ENCODE data around the gene SKA1. TPM values are rescaled to one million over a fixed set of nuclear protein-coding genes. Genes with fewer than 3 reads are reported as not detected.
A peak's percentile ranks its signal among the peaks of the same experiment; 100 is the strongest.

Gene SKA1
- total RNA-seq (2011; cell fraction: chromatin; rRNA removed; ENCODE audit: low replicate concordance) = 5.8 and 8.5 TPM in 2 replicates
- total RNA-seq (2011; cell fraction: nucleolus; rRNA removed) = 5.0 and 7.0 TPM in 2 replicates
- 10.0 and 15.3 TPM in 2 replicates for total RNA-seq (2011; cell fraction: nucleoplasm; rRNA removed)
- total RNA-seq (2014; rRNA removed) (36.9 and 39.6 TPM in 2 replicates), total RNA-seq (2014; rRNA removed; fragmentation: Illumina TruSeq; extraction: Trizol) (54.6 and 55.8 TPM in 2 replicates), total RNA-seq (2015; rRNA removed; fragmentation: Illumina TruSeq; extraction: Trizol) (43.9 and 53.2 TPM in 2 replicates), total RNA-seq (2021) (38.1 and 41.2 TPM in 2 replicates), polyA plus RNA-seq (2011; rRNA removed) (25.7 and 33.6 TPM in 2 replicates), polyA plus RNA-seq (2014; fragmentation: Illumina TruSeq; extraction: Trizol) (47.7 and 67.2 TPM in 2 replicates), polyA plus RNA-seq (2014; fragmentation: Nextera tagmentation; extraction: Ambion mirVana) (10 to 100 TPM; 27.8 to 42.6 TPM), polyA plus RNA-seq (2014; rRNA removed) (41.9 and 46.0 TPM in 2 replicates), polyA minus RNA-seq (2011; rRNA and poly(A)+ RNA removed) (39.3 and 41.4 TPM in 2 replicates), Bru-seq, nascent RNA (percentile 83 among the genes with signal in this experiment), BruChase-seq, experiment 1, labeled RNA remaining after a 2-hour chase (percentile 92 among the genes with signal in this experiment), BruChase-seq, experiment 2, labeled RNA remaining after a 6-hour chase (percentile 93 among the genes with signal in this experiment)
- polyA plus RNA-seq (2011; cell fraction: cytosol; rRNA removed) = 18.3 and 21.5 TPM in 2 replicates
- polyA plus RNA-seq (2011; cell fraction: nucleus; rRNA removed) = 6.0 and 6.8 TPM in 2 replicates
- polyA plus RNA-seq (2012) = 24.3 and 33.4 TPM in 2 replicates
- 16.5 and 21.8 TPM in 2 replicates for polyA minus RNA-seq (2011; cell fraction: cytosol; rRNA and poly(A)+ RNA removed)
- 4.4 and 9.2 TPM in 2 replicates for polyA minus RNA-seq (2011; cell fraction: nucleus; rRNA and poly(A)+ RNA removed)
- long read RNA-seq, experiment 1, transcript SKA1-201 (7 exons, 2,905 nt) = major isoform, 76 of 217 reads
- long read RNA-seq, experiment 1, transcript SKA1-205 (6 exons, 746 nt) = minor isoform, 5 of 217 reads
- long read RNA-seq, experiment 1, transcript SKA1-202 (7 exons, 979 nt) = minor isoform, 61 of 217 reads
- long read RNA-seq, experiment 1, partial matches to known transcripts = 6 of 217 reads
- long read RNA-seq, experiment 1, other reads (novel, unspliced or antisense) = 67 of 217 reads
- long read RNA-seq, experiment 2, partial matches to known transcripts = 5 of 35 reads
- long read RNA-seq, experiment 2, other reads (novel, unspliced or antisense) = 26 of 35 reads
- long read RNA-seq, experiment 3, partial matches to known transcripts = 1 of 11 reads
- long read RNA-seq, experiment 3, other reads (novel, unspliced or antisense) = 3 of 11 reads

- H3K9ac ChIP-seq (ENCODE audit: insufficient read depth in 1 of 2, low read depth in 2 of 2, low read length in 2 of 2) = peak within 1 kb of the TSS; percentile 89 to 95
- FAIRE-seq = peak; percentile 96
- peak within 1 kb of the TSS; percentile 81 for H3K4me2 ChIP-seq (ENCODE audit: insufficient read depth, low read length)
- ChIA-PET POLR2A (interaction anchor here (0.6 to 1.7 kb wide), 13 partner anchors 8 to 988 kb away, joined by 3 to 8 read pairs (median 5); partner anchors contain the start of gene MBD1), CTCF (ENCODE audit: low intra/inter-chr PET ratio) (no interaction called here)
- H3K79me2 ChIP-seq (ENCODE audit: control insufficient read depth, insufficient read depth, low read length) = peaks cover 36% of the 10 kb centered on the region
- peaks cover 3% of the 10 kb centered on the region; the same call in 1 of the 2 replicates for H3K9me3 ChIP-seq (replicated peaks; ENCODE audit: control insufficient read depth, insufficient read depth, low read depth, low read length)
- BruUV-seq (replicated peaks) = no TSS peak
- ATAC-seq = peak; percentile 95
- peak within 1 kb of the TSS; percentile 87 for H2AFZ ChIP-seq (ENCODE audit: low read depth, low read length)
- in situ Hi-C loops (cut with MboI) = no loop called here
- no peaks in the 10 kb centered on the region for H3K27me3 ChIP-seq (ENCODE audit: control insufficient read depth in 2 of 2, insufficient read depth in 2 of 2, low read length in 2 of 2)
- DNase-seq (ENCODE audit: extremely low read depth in 1 of 4, low spot score in 3 of 4) = peak; percentile 92 to 93 (median 93)
- WGBS (ENCODE audit: insufficient coverage, low coverage, missing lambda C conversion rate) = under 1% methylated on average over 32 of the region's 47 CpGs
- intact Hi-C loops (cut with micrococcal nuclease) = loop anchor here (1.0 kb wide), 1 partner anchor 50 kb away; no protein-coding TSS in a partner anchor
- H4K20me1 ChIP-seq (replicated peaks; ENCODE audit: control insufficient read depth, insufficient read depth, low read length) = no peaks in the 10 kb centered on the region
- H3K4me3 ChIP-seq = peak within 1 kb of the TSS; percentile 63
- peak within 1 kb of the TSS; percentile 90 for H3K27ac ChIP-seq (ENCODE audit: extremely low read depth, low read depth, low read length)
- H3K36me3 ChIP-seq (ENCODE audit: control insufficient read depth, insufficient read depth, low read length) = peaks cover 32% of the 10 kb centered on the region
- H3K4me1 ChIP-seq (replicated peaks in 1 of 2; ENCODE audit: control insufficient read depth in 2 of 2, insufficient read depth in 2 of 2, low read length in 2 of 2) = peaks cover 9 to 16% of the 10 kb centered on the region in 2 experiments
- H3K9me1 ChIP-seq (ENCODE audit: control insufficient read depth, insufficient read depth, low read length) = no peaks in the 10 kb centered on the region
- TF ChIP-seq ETV5 (CRISPR knock-in tag; IDR thresholded peaks at IDR 0.05; ENCODE audit: low read depth) (peak; percentile 30; the same call in 1 of the 2 replicates), MEIS2 (IDR thresholded peaks at IDR 0.05; ENCODE audit: partially characterized antibody) (peak; percentile 63), ZNF395 (CRISPR knock-in tag; IDR thresholded peaks at IDR 0.05) (no peak), E2F1 (CRISPR knock-in tag; IDR thresholded peaks at IDR 0.05) (peak; percentile 64; the same call in 1 of the 2 replicates), L3MBTL2 (IDR thresholded peaks at IDR 0.05) (no peak), MAFK (IDR thresholded peaks at IDR 0.05; ENCODE audit: low read length) (peak; percentile 18; the same call in 1 of the 2 replicates), TEAD2 (tag; IDR thresholded peaks at IDR 0.05) (no peak), CBFB (CRISPR knock-in tag; IDR thresholded peaks at IDR 0.05) (no peak), MAX (CRISPR knock-in tag; IDR thresholded peaks at IDR 0.05) (0 out of 2 replicates have a peak, but pooled peaks have one; percentile 27), SP1 (CRISPR knock-in tag; IDR thresholded peaks at IDR 0.05) (peak; percentile 34; the same call in 1 of the 2 replicates), NRF1 (conservative IDR thresholded peaks at IDR 0.05 in 1 of 2, IDR thresholded peaks at IDR 0.05 in 1 of 2) (peak; percentile 94 to 95), ELF1 (tag; IDR thresholded peaks at IDR 0.05) (peak; percentile 61), ZNF263 (CRISPR knock-in tag; IDR thresholded peaks at IDR 0.05; ENCODE audit: borderline replicate concordance) (no peak)
These were observed at the start of gene SKA1 for GRCh38 chr18:50374753-50375391. Gene SKA1 (plus strand): TSS chr18:50375046. CDS start chr18:50375831, 785 bp downstream.
